Progenitor cell of endocrine pancreas (in vitro differentiated cells): ENCODE results near the gene COL23A1. TPM values are rescaled to one million over a fixed set of nuclear protein-coding genes. Genes with fewer than 3 reads are reported as not detected.

Experiments used
- DNase-seq: peaks from one replicate; pipeline ENCODE4 v3.0.0; 2021; ENCODE audit warnings: low spot score; ENCODE audit not compliant: unreplicated experiment
- H3K27ac Mint-ChIP-seq: 2 replicates; pipeline ENCODE4 v1.8.0; 2021; ENCODE audit warnings: mild to moderate bottlenecking, moderate library complexity, mixed read lengths
- H3K27me3 Mint-ChIP-seq: 2 replicates; pipeline ENCODE4 v1.8.0; 2021; ENCODE audit warnings: mixed read lengths
- H3K36me3 Mint-ChIP-seq: 2 replicates; pipeline ENCODE4 v1.8.0; 2022; ENCODE audit warnings: mixed read lengths; ENCODE audit not compliant: insufficient read depth
- H3K4me1 Mint-ChIP-seq: 2 replicates; pipeline ENCODE4 v1.8.0; 2021; ENCODE audit warnings: low read depth, mixed read lengths
- H3K4me3 Mint-ChIP-seq: 2 replicates; pipeline ENCODE4 v1.8.0; 2021; ENCODE audit warnings: low read depth, mild to moderate bottlenecking, moderate library complexity, mixed read lengths
- H3K9me3 Mint-ChIP-seq: 2 replicates; pipeline ENCODE4 v1.8.0; 2021; ENCODE audit warnings: low read depth, mixed read lengths
- total RNA-seq: library from RNA; stranded (reverse); gene quantifications from 2 replicates; pipeline ENCODE4 v1.2.1, GENCODE V29; 2021
- TF ChIP-seq, protein P1 (sequence below): fragments of 200-600 bp; sonication (generic); IDR thresholded peaks from one replicate; pipeline ENCODE4 v1.5.0; 2021; ENCODE audit warnings: antibody characterized with exemption, mild to moderate bottlenecking; ENCODE audit not compliant: unreplicated experiment

The COL23A1 gene
- total RNA-seq, 1 donor from 2014 or later, result 0.36 TPM

DNA sequence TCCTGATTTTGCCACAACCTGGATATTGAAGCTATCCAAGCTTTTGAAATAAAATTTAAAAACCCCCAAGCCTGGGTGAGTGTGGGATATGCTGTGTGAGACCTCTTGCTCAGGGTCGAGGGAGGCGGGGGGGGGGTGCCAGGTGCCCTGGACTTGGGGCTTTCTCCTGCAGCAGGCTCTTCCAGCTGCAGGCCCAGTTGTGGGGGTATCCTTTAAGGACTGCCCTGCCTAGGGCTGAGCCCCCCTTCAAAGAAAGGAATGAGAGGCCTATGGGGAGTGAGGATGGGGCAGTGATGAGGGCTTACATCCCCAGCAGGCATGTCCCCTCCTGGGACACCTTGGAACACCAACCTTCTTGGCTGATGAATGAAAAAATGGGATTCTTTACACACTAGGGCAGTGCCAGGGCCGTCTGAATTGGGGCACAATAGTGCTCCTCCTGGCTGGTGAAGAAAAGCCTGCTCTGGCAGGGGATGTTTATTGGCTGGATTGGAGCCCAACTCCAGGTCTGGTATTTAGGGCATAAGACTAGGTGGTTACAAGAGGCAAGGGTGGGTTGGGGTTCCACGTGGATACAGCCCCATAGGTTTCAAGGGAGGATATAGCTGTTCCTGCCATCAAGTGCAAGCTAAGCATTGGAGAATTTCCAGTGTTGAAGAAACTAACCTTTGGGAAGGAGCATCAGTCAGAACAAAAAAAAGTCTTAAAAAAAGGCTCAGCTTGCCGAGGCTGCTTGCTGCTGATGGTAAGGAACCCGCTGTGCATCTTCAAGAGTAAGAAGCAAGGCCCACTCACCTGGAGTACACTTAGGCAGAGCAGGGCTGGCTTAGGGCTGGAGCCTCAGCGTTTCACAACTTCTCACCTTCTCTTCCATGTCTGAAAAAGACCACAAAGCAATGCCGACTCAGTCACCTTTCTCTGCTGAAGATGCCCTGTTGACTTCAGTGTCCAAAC is 378.8 kb downstream of the COL23A1 start:
- H3K27me3 Mint-ChIP-seq, result no peaks in the 10 kb centered on the region
- H3K4me1 Mint-ChIP-seq, result peaks cover 11% of the 10 kb centered on the region
- no peaks in the 10 kb centered on the region for H3K9me3 Mint-ChIP-seq
- H3K4me3 Mint-ChIP-seq, result no peak overlapping the region
- H3K27ac Mint-ChIP-seq, result peak overlapping the region; percentile 62
- no peak for DNase-seq
- H3K36me3 Mint-ChIP-seq, result peaks cover 29% of the 10 kb centered on the region
- TF ChIP-seq, protein P1, sequence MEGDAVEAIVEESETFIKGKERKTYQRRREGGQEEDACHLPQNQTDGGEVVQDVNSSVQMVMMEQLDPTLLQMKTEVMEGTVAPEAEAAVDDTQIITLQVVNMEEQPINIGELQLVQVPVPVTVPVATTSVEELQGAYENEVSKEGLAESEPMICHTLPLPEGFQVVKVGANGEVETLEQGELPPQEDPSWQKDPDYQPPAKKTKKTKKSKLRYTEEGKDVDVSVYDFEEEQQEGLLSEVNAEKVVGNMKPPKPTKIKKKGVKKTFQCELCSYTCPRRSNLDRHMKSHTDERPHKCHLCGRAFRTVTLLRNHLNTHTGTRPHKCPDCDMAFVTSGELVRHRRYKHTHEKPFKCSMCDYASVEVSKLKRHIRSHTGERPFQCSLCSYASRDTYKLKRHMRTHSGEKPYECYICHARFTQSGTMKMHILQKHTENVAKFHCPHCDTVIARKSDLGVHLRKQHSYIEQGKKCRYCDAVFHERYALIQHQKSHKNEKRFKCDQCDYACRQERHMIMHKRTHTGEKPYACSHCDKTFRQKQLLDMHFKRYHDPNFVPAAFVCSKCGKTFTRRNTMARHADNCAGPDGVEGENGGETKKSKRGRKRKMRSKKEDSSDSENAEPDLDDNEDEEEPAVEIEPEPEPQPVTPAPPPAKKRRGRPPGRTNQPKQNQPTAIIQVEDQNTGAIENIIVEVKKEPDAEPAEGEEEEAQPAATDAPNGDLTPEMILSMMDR, result no peak

DNA sequence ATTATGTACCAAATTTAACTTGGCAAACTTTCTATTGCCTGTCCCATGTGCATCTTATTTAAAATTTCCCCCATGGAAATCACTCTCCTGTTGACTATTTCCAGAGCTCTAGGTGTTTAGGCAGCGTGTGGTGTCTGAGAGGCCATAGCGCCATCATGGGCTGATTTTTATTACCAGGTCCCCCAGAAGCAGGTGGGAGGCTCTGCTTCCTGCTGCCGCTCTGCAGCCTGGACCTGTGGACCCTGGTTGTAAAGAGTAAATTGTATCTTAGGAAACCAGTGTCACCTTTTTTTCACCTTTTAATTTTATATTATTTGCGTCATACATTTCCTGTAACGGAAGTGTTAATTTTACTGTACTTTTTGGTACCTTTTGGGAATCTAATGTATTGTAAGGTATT is 379.5 kb downstream of the COL23A1 start:
- Mint-ChIP-seq H3K9me3 (no peaks in the 10 kb centered on the region), H3K4me1 (peaks cover 18% of the 10 kb centered on the region), H3K4me3 (no peak overlapping the region), H3K27me3 (no peaks in the 10 kb centered on the region), H3K27ac (peak overlapping the region; percentile 71), H3K36me3 (peaks cover 32% of the 10 kb centered on the region)
- TF ChIP-seq, protein P1, result no peak
- DNase-seq, result no peak

DNA sequence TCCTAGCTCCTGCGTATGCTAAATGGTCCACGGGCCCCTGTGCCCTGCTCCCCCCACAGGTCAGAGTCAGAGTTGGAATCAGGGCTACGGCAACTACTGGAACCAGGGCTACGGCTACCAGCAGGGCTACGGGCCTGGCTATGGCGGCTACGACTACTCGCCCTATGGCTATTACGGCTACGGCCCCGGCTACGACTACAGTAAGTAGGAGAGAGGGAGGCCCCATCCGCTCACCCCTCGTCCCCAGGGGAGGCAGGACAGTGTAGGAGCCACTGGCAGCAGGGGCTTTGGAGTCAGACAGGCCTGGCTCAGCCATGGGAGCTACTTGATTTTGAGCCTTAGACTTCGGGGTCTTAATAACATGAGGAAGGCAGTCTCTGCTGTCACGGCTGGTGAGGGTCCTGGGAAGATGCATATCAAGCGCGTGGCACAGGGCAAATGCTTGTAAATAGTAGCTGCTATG is 380.1 kb downstream of the COL23A1 start:
- DNase-seq, result no peak
- H3K9me3 Mint-ChIP-seq, result no peaks in the 10 kb centered on the region
- peaks cover 18% of the 10 kb centered on the region for H3K4me1 Mint-ChIP-seq
- H3K36me3 Mint-ChIP-seq, result peaks cover 34% of the 10 kb centered on the region
- no peaks in the 10 kb centered on the region for H3K27me3 Mint-ChIP-seq
- H3K27ac Mint-ChIP-seq, result peak overlapping the region; percentile 71
- no peak overlapping the region for H3K4me3 Mint-ChIP-seq
- TF ChIP-seq, protein P1, result no peak

DNA sequence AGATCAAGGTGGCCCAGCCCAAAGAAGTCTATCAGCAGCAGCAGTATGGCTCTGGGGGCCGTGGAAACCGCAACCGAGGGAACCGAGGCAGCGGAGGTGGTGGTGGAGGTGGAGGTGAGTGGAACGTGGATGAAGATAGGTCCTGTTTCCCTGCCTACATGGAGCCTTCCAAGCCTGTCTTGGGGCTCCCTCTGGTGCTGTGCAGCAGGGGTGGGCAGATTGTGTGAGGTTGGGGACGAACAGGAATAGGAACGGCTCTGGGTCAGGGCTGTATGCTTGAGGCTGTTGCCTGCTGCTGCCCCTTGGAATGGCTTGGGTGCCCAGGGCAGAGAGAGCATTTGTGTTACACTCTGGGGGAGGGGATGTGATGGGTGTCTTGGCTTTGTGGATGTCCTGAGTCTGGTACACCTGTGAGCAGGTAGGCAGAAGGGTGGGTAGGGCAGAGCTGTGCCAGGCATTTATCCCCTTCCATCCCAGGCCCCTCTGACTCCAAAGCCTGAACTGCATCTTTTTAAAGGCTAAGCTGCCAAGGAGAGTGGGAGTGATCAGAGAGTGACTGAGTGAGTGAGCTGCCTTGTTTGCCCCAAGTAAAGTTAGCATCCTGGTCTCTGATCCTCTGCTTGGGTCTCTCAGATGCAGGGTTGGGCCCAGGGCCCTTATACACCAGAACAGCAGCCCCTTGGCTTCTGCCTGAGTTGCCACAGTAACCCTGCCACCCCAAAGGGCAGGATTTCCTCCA is 380.7 kb downstream of the COL23A1 start:
- Mint-ChIP-seq H3K9me3 (no peaks in the 10 kb centered on the region), H3K4me3 (no peak overlapping the region), H3K4me1 (peaks cover 18% of the 10 kb centered on the region), H3K36me3 (peaks cover 34% of the 10 kb centered on the region), H3K27me3 (no peaks in the 10 kb centered on the region), H3K27ac (peak overlapping the region; percentile 77)
- no peak for DNase-seq
- TF ChIP-seq, protein P1, result no peak

DNA sequence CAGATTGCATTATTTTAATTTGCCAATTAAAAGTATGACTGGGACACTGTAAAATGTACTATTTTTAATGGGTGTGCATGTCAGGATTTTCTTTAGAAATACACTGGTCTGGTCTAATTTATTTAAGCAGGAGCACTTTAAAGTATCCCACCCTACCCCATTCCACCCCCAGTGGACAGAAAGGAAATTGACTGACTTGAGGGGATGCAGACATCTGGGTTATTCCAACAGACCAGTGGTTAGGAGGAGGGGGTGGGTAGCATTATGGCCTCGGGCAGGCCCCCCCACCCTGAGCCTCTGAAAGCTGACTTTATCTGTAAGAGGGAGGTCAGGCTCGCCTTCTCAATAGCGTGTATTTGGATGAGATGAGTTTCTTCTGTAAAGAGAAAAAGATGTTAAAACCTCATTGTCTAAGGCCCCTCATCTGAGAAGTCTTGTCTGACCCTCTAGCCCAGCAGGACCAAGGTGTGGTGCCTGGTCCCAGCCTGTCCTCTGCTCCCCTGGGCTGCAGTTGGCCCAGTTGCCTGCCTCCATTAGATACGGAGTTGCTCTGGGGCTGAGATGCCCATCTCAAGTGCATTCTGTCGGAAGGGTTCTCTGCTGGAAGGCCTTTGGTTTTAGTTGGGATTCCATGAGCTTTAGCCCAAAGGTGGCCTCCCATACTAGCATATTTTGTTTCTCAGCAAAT is 381.5 kb downstream of the COL23A1 start:
- Mint-ChIP-seq H3K27me3 (no peaks in the 10 kb centered on the region), H3K9me3 (no peaks in the 10 kb centered on the region), H3K36me3 (peaks cover 36% of the 10 kb centered on the region), H3K4me3 (no peak overlapping the region), H3K4me1 (peaks cover 20% of the 10 kb centered on the region), H3K27ac (peak overlapping the region; percentile 78)
- TF ChIP-seq, protein P1, result peak; percentile 32
- no peak for DNase-seq
